Medulla oblongata (tissue), 1 donor: ENCODE results near the gene SLC1A7.

ENCODE experiments used
- DNase-seq: peaks from one replicate; pipeline ENCODE4 v3.0.0-alpha.2; 2015; ENCODE audit errors: extremely low spot score

Gene SLC1A7

GRCh38 chr1:53076721-53077598 lies 65.5 kb downstream of the SLC1A7 start:
- DNase-seq = no peak

- no peak for DNase-seq
These were observed 66.3 kb downstream of the SLC1A7 start for GRCh38 chr1:53076165-53076564.

GRCh38 chr1:53075761-53076163 lies 66.7 kb downstream of the SLC1A7 start:
- DNase-seq = no peak

GRCh38 chr1:53075206-53075605 lies 67.2 kb downstream of the SLC1A7 start:
- DNase-seq = no peak

- no peak for DNase-seq
These were observed 67.9 kb downstream of the SLC1A7 start for GRCh38 chr1:53074313-53075154.

- peak; percentile 70 for DNase-seq
These were observed 68.5 kb downstream of the SLC1A7 start for GRCh38 chr1:53073868-53074311.

GRCh38 chr1:53073287-53073686 lies 69.2 kb downstream of the SLC1A7 start:
- no peak for DNase-seq

GRCh38 chr1:53071915-53072314 lies 70.5 kb downstream of the SLC1A7 start:
- no peak for DNase-seq

GRCh38 chr1:53071167-53071865 lies 71.1 kb downstream of the SLC1A7 start:
- DNase-seq = no peak

GRCh38 chr1:53070621-53071020 lies 71.8 kb downstream of the SLC1A7 start:
- no peak for DNase-seq

GRCh38 chr1:53069663-53070327 lies 72.6 kb downstream of the SLC1A7 start:
- DNase-seq = no peak

GRCh38 chr1:53069265-53069662 lies 73.2 kb downstream of the SLC1A7 start:
- DNase-seq = no peak

- no peak for DNase-seq
These were observed 73.9 kb downstream of the SLC1A7 start for GRCh38 chr1:53068314-53069099.

GRCh38 chr1:53067886-53068285 lies 74.6 kb downstream of the SLC1A7 start:
- no peak for DNase-seq

- DNase-seq = no peak
These were observed 75.3 kb downstream of the SLC1A7 start for GRCh38 chr1:53066891-53067738.

- no peak for DNase-seq
These were observed 76.0 kb downstream of the SLC1A7 start for GRCh38 chr1:53066488-53066887.

- DNase-seq = no peak
These were observed 77.0 kb downstream of the SLC1A7 start for GRCh38 chr1:53065391-53065790.

- no peak for DNase-seq
These were observed 78.5 kb downstream of the SLC1A7 start for GRCh38 chr1:53063744-53064515.
